PFSK-1 (cell line): Measurements from ENCODE around the gene ARSA.
A peak's percentile ranks its signal among the peaks of the same experiment; 100 is the strongest.

Source experiments
- FOXP2 ChIP-seq: optimal IDR thresholded peaks from 2 replicates; pipeline ENCODE3; 2011; ENCODE audit warnings: borderline replicate concordance, control low read depth, inconsistent platforms; ENCODE audit not compliant: insufficient read depth; ENCODE audit errors: extremely low read length, extremely low read depth
- POLR2AphosphoS5 ChIP-seq: IDR thresholded peaks from 2 replicates; pipeline ENCODE4 v1.6.1; 2012; ENCODE audit warnings: low read depth, mild to moderate bottlenecking, control low read depth, low read length, moderate library complexity
- REST ChIP-seq, 2 experiments: IDR thresholded peaks; 2 replicates each; pipeline versions ENCODE4 v1.6.1 to v1.8.0; 2011 to 2012; ENCODE audit warnings: low read depth in 2 of 2, low read length in 2 of 2, control low read depth in 1 of 2, inconsistent platforms in 1 of 2, mild to moderate bottlenecking in 1 of 2, moderate library complexity in 1 of 2; ENCODE audit not compliant: insufficient read depth in 1 of 2
- SIN3A ChIP-seq: IDR thresholded peaks from 2 replicates; pipeline ENCODE4 v1.6.1; 2012; ENCODE audit warnings: mild to moderate bottlenecking, low read length, moderate library complexity, borderline replicate concordance; ENCODE audit not compliant: insufficient read depth
- TAF1 ChIP-seq: IDR thresholded peaks from 2 replicates; pipeline ENCODE4 v1.6.1; 2012; ENCODE audit warnings: low read length, control low read depth, borderline replicate concordance; ENCODE audit not compliant: insufficient read depth

The ARSA gene

GRCh38 chr22:50601669-50602337 lies 26.1 kb downstream of the ARSA start:
- no peak for TF ChIP-seq REST (IDR thresholded peaks at IDR 0.05; ENCODE audit: insufficient read depth in 1 of 2, low read depth in 2 of 2, low read length in 2 of 2)
- no peak for TF ChIP-seq POLR2AphosphoS5
- no peak for TF ChIP-seq TAF1
- TF ChIP-seq SIN3A, result no peak
- TF ChIP-seq FOXP2, result no peak

GRCh38 chr22:50600967-50601668 lies 26.8 kb downstream of the ARSA start:
- TF ChIP-seq FOXP2 (no peak), REST (IDR thresholded peaks at IDR 0.05; ENCODE audit: insufficient read depth in 1 of 2, low read depth in 2 of 2, low read length in 2 of 2) (no peak), SIN3A (no peak), TAF1 (no peak), POLR2AphosphoS5 (no peak)

- no peak for TF ChIP-seq FOXP2
- no peak for TF ChIP-seq POLR2AphosphoS5
Measured at GRCh38 chr22:50600538-50600937, 27.4 kb downstream of the ARSA start, which contains the start of gene MAPK8IP2. TSS of gene MAPK8IP2 (plus strand) at chr22:50600793. CDS start at chr22:50600819, 26 bp downstream.

- TF ChIP-seq POLR2AphosphoS5 (no peak), SIN3A (peak; percentile 95; the same call in 1 of the 2 replicates), REST (IDR thresholded peaks at IDR 0.05; ENCODE audit: insufficient read depth in 1 of 2, low read depth in 2 of 2, low read length in 2 of 2) (peak; percentile 96 to 99), FOXP2 (peak; percentile 43), TAF1 (no peak)
Measured at GRCh38 chr22:50599816-50600455, 28.0 kb downstream of the ARSA start.

GRCh38 chr22:50597097-50597496 lies 30.9 kb downstream of the ARSA start:
- TF ChIP-seq POLR2AphosphoS5 (no peak), TAF1 (no peak), FOXP2 (no peak), REST (IDR thresholded peaks at IDR 0.05; ENCODE audit: insufficient read depth in 1 of 2, low read depth in 2 of 2, low read length in 2 of 2) (no peak), SIN3A (no peak)
